Stimulated activated naive CD4-positive, alpha-beta T cell treated with Interleukin-2 at 50 U/mL for 16 hours (primary cell): ENCODE measurements around the gene IL11.

Experiments
- DNase-seq: peaks from one replicate; lab custom pipeline; 2025; lab: John Stamatoyannopoulos, UW

IL11 gene

DNA sequence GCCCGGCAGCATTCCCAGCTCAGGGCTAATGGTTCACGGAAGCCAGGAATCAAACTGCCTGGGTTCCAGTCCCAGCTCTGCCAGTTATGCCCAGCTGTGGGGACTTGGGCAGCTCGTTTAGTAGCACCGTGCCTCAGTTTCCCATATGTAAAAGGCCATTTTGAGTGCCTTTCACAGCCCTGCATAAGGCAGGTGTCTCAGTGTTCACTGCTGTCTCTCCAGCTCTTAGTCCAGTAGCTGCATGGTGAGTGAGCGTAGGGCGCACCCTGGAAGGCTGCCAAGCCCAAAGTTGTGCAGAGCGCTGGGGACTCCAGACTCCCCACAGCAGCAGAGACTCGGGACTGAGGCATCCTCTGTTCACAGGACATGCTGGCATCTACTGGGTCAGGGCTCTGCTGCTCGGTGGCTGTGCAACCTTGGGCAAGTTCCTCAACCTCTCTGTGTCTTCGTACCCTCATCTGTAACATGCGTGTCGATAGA, 21.0 kb upstream of the IL11 start:
- no peak for DNase-seq

DNA sequence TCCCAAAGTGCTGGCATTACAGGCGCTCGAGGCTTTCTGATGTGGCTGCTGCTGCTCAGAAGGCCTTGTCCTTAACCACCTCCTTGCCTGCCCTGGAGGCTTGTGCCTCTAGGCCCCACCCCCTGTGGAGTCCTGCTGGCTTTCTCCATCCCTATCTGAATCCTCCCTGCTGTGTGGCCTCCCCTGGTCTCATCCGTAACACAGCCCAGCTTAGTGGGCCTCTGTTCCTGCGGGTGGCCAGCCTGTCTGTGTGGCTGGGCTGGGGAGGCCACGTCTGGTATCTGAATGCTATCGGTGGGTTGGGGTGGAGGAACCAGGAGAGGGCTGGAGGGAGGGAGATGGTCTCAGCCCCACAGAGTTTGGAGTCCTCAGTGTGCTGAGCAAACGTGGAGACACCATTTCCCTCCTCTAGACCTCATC, 20.2 kb upstream of the IL11 start:
- no peak for DNase-seq

DNA sequence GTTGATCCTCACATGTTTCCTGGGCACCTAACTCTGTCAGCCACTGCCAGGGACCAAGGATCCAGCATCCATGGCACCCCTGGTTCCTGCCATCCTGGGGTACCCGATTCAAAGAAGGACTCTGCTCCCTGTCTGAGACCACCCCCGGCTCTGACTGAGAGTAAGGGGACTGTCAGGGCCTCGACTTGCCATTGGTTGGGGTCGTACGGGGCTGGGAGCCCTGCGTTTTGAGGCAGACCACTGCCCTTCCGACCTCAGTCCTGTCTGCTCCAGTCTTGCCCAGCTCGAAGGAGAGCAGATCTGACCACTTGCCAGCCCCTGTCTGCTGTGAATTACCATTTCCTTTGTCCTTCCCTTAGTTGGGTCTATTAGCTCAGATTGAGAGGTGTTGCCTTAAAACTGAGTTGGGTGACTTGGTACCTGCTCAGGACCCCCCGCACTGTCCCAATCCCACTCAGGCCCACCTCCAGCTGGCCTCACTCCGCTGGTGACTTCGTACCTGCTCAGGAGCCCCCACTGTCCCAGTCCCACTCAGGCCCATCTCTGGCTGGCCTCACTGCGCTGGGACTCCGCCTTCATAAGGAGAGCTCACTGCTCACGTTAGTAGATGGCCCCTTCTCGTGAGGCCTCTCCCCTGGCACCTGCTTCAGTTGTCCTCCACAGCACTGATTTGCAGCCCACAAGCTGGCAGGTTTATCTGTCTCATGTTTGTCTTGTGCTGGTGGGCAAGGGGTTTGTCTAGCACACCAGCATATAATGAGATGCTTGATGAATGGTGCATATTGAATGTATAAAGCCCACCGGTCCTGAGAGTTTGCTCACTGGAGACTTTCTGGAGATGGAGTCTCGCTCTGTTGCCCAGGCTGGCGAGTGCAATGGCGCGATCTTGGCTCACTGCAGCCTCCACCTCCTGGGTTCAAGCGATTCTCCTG, 19.4 kb upstream of the IL11 start:
- DNase-seq: no peak

DNA sequence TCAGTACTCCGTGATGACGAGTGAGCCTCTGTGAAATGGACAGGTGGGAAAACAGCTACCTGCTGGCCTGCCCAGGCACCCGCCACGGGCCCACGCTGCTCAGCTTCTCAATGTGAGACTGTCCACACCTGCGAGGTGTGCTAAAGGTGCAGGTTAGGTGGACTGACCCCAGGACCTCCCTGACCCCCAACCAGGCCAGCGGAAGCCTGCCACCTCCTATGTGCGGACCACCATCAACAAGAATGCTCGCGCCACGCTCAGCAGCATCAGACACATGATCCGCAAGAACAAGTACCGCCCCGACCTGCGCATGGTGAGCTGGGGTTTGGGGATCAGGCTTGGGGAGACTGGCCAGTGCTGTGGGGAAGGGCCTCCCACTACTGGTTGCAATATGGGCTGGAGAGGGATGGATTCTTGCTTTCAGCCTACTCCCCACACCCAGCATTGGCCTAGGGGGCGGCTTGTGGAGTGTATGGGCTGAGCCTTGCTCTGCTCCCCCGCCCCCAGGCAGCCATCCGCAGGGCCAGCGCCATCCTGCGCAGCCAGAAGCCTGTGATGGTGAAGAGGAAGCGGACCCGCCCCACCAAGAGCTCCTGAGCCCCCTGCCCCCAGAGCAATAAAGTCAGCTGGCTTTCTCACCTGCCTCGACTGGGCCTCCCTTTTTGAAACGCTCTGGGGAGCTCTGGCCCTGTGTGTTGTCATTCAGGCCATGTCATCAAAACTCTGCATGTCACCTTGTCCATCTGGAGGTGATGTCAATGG, 17.7 kb upstream of the IL11 start:
- no peak for DNase-seq

DNA sequence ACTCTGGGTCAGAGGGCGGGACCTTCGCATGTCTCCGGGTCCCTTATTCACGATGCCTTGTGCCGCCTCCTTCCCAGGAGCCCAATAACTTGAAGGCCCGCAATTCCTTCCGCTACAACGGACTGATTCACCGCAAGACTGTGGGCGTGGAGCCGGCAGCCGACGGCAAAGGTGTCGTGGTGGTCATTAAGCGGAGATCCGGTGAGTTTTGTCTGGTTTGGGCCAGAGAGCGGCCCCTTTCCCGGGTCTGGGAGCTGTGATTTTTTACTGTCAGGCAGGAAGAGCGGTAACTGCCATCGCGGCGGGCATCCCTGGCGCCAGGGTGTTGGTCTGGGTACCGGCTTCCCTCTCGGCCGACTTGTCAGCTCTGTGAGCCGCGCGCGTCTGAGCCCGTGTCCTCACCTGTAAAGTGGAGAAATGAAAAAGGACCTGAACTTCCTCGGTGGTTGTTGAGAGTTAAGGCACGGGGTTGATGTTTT, 16.3 kb upstream of the IL11 start:
- peak; percentile 47 for DNase-seq

DNA sequence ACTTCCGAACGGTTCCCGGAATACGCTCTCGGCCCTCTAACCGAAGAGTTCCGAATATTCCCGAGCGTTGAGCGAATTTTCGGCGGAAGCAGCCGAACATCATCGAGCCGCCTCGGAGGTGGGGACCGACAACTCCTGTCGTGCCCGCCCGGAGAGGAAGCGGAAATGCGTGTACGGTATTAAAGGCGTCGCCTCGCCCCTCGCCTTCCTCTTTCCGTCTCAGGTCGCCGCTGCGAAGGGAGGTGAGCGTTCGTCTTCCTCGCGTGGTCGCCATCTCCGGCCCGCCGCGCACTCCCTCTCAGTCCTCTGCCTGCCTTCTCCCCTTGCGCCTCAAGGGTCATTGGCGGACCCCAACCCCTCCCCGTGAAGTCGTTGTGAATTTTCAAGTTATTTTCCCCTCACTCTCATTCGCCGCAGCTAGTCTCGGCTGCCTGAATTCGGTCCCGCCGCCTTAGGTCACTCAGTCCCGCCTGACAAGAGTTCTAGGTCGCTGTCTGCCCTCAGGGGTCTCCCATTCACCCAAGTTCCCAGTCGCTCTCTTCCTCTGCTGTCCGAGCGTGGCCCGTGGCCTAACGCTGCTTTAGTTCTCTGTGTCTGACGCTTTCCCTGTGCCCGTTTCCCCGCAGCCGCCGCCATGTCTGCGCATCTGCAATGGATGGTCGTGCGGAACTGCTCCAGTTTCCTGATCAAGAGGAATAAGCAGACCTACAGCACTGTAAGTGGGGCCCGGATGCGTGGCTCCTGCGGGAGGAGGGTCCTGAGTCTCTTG, 15.6 kb upstream of the IL11 start, which contains the start of gene RPL28:
RPL28 (plus strand) TSS at position 209 of the 769 bp plus-strand sequence; CDS start at position 635, 426 bp downstream.
- DNase-seq: peak; percentile 97

DNA sequence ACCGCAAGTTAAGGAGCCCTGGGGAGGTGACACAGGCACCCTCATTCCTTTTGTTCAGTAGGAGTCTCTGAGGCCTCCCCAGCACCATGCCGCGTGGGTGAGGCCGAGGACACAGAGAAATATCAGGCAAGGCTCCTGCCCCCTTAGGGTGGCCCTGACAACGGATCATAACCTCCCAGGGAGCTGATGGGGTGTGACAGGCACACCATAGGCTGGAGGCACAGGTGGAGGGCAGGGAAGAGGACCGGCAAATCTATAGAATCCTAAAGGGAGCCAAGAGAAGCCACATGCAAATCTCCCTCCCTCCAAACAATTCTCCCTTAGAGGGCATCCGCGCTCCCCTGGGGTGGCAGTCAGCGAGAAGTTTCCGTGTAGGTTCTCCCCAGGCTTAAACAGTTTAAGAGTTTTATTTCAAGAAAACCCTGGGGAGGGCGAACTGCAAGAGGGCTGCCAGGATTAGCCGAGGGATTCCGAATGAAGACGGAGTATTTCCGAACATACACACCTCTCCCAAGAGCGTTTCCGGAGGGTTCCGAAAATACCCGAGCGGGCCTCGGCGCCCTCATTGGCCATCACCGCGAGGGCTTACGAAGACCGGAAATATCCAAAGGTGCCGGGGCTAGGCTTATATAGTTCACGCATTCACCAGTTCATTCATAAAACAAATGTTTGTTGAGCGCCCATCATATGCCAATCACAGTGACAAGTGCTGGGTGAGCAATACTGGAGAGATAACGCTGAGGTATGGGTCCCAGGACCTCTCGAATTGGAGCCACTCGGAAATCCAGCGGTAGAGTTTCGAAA, 14.9 kb upstream of the IL11 start:
- peak; percentile 94 for DNase-seq

DNA sequence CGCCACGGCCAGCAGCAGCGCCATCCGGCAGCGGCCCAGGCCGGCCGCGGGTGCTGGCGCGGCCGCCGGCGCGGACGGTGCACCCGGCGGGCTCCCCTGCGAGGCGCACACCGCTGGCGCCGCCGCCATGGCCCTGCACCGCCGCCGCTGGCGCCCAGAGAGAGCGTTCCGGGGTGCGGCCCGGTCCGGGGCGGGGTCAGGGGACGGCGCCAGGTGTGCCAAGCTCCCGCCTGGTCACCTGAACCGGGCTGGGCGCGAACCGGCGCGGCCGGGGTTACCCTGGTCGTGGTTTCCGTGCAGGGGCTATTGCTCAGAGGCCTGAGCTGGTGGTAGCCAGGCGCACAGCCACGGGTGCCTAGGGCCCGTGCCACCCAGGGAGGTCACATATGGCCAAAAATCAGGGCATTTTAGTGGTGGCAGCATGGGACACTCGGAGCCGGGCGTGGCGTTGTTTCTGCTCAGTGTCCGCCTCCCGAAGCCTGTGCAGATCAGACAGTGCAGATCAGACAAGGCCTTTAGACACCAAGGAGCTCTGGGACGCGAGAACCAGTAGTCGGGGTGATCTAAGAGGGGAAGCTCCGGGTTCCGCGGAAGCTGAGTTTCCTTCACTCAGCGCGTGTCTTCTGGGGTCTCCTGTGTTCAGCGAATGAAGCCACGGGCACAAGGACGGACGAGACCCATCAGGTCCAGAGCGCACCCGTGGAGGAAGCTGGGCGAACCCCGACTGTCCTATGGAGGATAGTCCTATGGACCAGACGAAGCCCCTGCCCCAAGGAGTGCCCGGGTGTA, 14.1 kb upstream of the IL11 start, which contains the start of gene TMEM238:
TMEM238 (minus strand) TSS at position 162 of the 789 bp plus-strand sequence; CDS start at position 129, 33 bp downstream.
- peak; percentile 37 for DNase-seq

DNA sequence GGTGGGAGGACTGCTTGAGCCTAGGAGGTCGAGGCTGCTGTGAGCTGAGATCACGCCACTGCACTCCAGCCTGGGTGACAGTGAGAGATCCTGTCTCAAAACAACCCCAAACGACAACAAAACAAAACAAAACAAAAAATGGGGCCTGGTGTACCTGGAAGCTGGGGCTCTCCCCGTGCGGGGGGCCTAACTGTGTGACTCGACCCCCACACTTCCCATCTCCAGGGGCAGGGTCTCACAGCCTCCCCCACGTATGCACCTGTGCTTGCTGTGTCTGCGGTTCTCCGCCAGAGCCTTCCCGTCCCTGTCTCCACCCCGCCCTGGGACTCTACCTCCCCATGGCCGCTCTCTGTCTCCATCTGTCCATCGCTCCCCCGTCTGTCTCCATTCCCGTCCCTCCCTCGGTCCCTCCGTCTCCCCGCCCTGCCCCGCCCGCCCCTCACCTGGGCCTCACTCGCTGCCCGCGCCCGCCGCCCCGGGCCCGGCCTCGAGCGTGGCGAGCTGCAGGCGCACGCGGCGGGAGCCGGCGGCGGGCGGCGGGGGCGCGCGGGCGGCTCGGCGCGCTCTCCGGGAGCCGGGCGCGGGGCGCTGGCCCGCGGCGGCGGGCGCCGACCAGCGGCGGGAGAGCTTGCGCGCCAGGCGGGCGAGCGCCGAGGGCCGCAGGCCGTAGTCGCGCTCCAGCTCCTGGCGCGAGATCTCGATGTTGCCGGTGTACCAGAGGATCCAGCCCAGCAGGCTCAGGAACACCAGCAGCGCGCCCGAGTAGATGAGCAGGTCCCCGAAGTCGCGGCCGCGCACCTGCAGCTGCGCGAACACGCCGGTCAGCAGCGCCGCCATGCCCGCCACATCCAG, 13.2 kb upstream of the IL11 start:
- peak; percentile 42 for DNase-seq

DNA sequence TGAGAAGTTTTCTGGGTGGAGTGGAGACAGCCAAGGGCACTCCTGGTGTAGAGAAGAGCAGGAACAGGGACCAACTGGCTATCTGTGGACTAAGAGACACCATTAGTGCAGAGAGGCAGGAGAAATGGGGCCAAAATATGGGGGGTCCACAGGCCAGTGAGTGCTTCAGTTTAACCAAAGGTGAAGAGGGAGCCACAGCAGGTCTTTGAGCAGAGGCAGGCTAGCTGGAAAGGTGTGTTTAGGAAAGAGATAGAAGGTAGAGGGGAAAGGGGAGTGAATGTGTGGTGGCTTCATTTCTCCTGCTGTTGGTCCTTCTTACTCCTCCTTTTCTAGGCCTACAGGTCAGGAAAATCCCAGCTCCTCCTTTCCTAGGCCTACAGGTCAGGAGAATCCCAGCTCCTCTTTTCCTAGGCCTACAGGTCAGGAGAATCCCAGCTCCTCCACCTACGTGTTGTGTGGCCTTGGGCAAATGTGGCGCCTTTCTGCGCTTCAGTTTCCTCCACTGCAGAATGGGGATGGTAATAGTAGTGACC, 12.3 kb upstream of the IL11 start:
- DNase-seq: no peak

DNA sequence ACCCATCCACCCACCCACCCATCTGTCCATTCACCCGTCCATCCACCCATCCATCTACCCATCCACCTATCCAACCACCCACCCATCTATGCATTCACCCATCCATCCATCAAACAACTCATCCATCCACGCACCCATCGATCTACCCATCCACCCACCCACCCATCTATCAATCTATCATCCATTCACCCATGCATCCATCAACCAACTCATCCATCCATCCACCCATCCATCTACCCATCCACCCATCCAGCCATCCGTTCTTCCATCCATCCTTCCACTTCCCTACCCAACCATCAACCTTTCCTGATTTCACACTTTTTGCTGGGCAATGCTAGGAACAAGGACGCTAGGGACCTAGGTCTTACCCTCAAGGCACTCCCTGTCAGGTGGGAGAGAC, 11.8 kb upstream of the IL11 start:
- DNase-seq: no peak

DNA sequence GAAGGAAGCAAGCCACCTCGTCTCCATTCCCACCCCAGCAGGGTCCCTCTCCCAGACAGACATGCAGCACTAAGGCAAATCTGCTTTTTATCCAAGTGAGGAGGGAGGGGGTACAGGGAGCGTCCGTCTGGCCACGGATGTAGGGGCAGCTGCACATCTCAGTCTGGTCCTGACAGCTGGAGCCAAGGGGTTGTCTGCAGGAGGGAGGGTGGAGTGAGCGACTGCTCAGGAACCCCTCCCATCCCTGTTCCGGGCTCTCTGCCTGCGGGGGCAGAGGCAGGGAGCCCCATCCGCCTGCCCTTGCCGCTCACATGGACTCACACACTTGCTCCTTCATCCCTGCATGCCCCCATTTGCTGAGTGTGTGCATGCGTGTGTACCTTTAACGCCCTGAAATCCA, 8.9 kb upstream of the IL11 start:
- no peak for DNase-seq

DNA sequence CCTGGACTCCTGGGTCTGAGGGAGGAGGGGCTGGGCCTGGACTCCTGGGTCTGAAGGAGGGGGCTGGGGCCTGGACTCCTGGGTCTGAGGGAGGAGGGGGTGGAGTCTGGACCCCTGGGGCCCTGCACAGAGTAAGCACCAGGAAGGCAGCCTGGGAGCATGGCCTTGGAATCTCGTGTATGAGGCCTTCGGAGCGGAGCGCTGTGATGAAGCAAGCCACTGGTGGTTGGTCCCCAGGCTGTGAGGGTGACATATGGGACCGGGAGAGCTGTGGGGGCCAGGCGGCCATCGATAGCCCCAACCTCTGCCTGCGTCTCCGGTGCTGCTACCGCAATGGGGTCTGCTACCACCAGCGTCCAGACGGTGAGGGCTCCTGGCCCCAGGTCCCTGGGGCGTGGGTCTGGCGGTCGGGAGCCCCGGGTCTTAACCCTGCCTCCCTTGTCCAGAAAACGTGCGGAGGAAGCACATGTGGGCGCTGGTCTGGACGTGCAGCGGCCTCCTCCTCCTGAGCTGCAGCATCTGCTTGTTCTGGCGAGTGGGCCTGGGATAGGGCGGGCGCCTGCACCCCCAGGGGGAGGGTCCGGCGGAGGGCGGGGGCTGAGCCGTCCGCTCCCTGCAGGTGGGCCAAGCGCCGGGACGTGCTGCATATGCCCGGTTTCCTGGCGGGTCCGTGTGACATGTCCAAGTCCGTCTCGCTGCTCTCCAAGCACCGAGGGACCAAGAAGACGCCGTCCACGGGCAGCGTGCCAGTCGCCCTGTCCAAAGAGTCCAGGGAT, 7.3 kb upstream of the IL11 start:
- no peak for DNase-seq

DNA sequence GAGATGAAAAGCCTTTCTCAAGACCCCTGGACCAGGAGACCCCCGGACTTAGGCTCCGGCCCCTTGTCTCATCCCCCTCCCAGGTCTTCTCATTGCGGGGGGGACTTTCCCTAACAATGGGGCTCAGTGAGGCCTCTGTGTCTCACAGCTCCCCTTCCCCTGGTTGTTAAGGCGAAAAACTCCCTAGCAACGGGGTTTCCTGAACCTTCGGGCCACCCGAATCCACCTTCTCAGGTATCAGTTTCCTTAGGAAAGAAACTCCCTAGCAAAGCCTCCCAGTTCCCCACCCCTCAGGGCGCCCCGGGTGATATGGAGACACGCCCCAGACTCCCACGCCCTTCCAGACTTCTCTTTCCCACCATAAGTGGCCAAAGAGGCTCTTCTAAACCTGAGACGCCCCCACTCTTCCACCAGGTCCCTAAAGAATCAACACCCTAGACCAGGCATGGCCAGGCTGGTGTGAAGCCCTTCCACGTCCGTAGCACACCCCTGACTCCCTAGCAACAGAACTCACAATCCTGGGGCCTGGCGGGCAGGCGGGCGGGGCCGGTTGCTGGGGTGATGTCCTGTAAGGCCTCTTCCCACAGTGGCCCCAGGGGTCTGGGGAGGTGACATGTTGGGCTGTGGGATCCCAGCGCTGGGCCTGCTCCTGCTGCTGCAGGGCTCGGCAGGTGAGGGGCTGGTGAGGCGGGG, 6.1 kb upstream of the IL11 start, which contains the start of gene TMEM190:
TMEM190 (plus strand) TSS at position 586 of the 693 bp plus-strand sequence; CDS start at position 614, 28 bp downstream.
- DNase-seq: no peak

DNA sequence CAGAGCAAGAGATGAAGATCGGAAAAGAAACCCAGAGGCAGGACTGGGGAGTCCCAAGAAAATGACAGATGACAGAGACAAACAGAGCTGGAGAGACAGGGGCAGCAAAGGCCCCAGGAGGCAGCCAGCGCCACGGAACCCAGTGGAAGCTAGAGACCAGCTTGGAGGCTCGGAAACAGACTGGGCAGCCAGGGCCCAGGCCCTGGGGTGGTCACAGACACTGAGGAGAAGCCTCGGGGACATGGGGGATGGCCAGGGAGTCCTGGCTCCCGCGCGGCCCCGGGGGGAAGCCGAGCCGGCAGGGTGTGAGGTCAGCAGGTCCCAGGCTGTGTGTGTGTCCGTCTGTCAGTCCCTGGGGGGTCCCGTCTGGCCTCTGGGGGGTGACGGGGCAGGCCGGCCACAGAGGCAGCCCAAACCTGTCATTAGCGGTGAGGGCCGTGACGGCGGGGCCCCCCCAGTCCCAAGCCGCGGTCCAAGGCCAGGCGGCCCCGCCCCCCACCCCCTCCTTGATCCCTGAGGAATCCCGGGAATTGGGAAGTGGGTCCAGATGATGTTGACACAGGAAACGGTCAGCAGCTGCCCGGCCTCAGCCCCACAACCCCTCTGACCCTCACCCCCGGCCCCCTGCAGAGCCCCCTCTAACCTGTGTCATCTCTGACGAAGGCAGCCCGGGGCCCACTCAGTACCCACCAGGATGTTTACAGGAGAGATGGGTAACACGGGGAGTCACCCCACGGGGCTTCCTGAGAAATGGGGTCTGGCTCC, 3.9 kb upstream of the IL11 start:
- no peak for DNase-seq

DNA sequence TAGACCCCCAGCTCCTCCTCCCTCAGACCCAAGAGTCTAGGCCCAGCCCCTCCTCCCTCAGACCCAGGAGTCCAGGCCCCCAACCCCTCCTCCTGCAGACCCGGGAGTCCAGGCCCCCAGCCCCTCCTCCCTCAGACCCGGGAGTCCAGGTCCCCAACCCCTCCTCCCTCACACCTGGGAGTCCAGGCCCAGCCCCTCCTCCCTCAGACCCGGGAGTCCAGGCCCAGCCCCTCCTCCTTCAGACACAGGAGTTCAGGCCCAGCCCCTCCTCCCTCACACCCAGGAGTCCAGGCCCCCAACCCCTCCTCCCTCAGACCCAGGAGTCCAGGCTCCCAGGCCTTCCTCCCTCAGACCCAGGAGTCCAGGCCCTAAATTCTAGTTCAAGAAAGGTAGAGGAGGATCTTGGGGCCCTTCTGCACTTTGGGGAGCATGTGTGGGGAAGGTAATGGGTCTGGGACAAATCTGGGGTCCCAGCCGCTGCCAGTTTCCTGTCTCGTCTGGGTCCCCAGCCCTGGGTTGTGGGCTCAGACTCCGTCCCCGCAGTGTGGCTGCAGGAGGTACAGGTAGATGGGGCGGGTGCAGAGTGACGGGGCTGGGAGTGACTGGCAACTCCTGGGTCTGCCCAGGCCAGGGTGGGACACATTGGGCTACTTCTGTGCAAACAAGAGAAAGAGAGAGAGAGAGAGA, 3.2 kb upstream of the IL11 start:
- no peak for DNase-seq
